Sigmoid colon (tissue), 7 donors: ENCODE measurements around the gene TTC27. TPM values are rescaled to one million over a fixed set of nuclear protein-coding genes. Genes with fewer than 3 reads are reported as not detected.
"Not testable (repeated sequence)": the region's sequence is repeated elsewhere in the genome, so short reads cannot be mapped to it uniquely, and the experiment has no call there.

Source experiments
- DNase-seq: peaks from one replicate; pipeline ENCODE4 v3.0.0-alpha.2; 2019
- H3K27ac ChIP-seq, 4 donors: fragments of 200-600 bp; sonication (generic); one replicate each; pipeline ENCODE4 v1.5.1; 2016 to 2019; ENCODE audit warnings: mild to moderate bottlenecking in 1 of 4
- H3K27me3 ChIP-seq, 3 donors: fragments of 200-600 bp; sonication (generic); one replicate each; pipeline ENCODE4 v1.5.1; 2019; ENCODE audit warnings: mild to moderate bottlenecking in 1 of 3
- H3K36me3 ChIP-seq, 4 donors: fragments of 200-600 bp; sonication (generic); one replicate each; pipeline ENCODE4 v1.5.1; 2016 to 2019
- H3K4me1 ChIP-seq, 4 donors: fragments of 200-600 bp; sonication (generic); one replicate each; pipeline ENCODE4 v1.5.1; 2017 to 2019
- H3K4me3 ChIP-seq, 4 donors: fragments of 200-600 bp; sonication (generic); one replicate each; pipeline ENCODE4 v1.5.1; 2017 to 2019; ENCODE audit warnings: mild to moderate bottlenecking in 2 of 4, moderate library complexity in 1 of 4
- H3K9me3 ChIP-seq, 4 donors: fragments of 200-600 bp in 3 of 4; sonication (generic) in 3 of 4; one replicate each; pipeline versions ENCODE4 v1.5.1 to v1.6.1; 2013 to 2019
- CTCF ChIP-seq, 4 experiments: fragments of 450-650 bp in 3 of 4; fragments of 200-600 bp in 1 of 4; IDR thresholded peaks; one replicate each; pipeline ENCODE4 v1.5.1; 2016 to 2019; ENCODE audit warnings: antibody characterized with exemption in 4 of 4, mild to moderate bottlenecking in 3 of 4, moderate library complexity in 2 of 4
- EP300 ChIP-seq, 4 donors: sonication (generic); formaldehyde crosslinking; IDR thresholded peaks; one replicate each; pipeline ENCODE4 v1.6.1; 2017; ENCODE audit warnings: antibody characterized with exemption in 4 of 4
- POLR2A ChIP-seq, 2 donors: fragments of 450-650 bp; IDR thresholded peaks; one replicate each; pipeline ENCODE4 v1.6.1; 2016; ENCODE audit warnings: antibody characterized with exemption in 2 of 2, mild to moderate bottlenecking in 2 of 2, moderate library complexity in 2 of 2
- POLR2AphosphoS5 ChIP-seq, 4 donors: sonication (generic); formaldehyde crosslinking; IDR thresholded peaks; one replicate each; pipeline ENCODE4 v1.6.1; 2017; ENCODE audit warnings: antibody characterized with exemption in 4 of 4
- WGBS, 2 donors: extraction: QIAGEN DNeasy Blood & Tissue Kit; methylation state at CpG; one replicate each; pipeline ENCODE4 v1.1.7; 2013; 5-methylcytosine and 5-hydroxymethylcytosine counted together
- intact Hi-C: fragments of 100-400 bp; cut with DNase I; formaldehyde crosslinking; loops from one replicate; pipeline ENCODE4 v1.15.1; 2023
- polyA plus RNA-seq, 3 donors: library from polyadenylated mRNA; stranded (reverse); fragments of 200-250 nt; gene quantifications; one replicate each; pipeline ENCODE4 v1.2.3, GENCODE V29; 2013
- total RNA-seq, 4 donors: library from RNA; depleted of rRNA; stranded (reverse); fragments of >200 nt; gene quantifications; one replicate each; pipeline ENCODE4 v1.1.0, GENCODE V29; 2016
- donor health status: healthy with polysubstance abuse.
- donor health status: Bipolar disorder and iron deficiency.
- donor health status: healthy.

The TTC27 gene
- total and polyA plus RNA-seq, 7 donors: 3.0 to 22.5 (median 14.1) TPM

DNA sequence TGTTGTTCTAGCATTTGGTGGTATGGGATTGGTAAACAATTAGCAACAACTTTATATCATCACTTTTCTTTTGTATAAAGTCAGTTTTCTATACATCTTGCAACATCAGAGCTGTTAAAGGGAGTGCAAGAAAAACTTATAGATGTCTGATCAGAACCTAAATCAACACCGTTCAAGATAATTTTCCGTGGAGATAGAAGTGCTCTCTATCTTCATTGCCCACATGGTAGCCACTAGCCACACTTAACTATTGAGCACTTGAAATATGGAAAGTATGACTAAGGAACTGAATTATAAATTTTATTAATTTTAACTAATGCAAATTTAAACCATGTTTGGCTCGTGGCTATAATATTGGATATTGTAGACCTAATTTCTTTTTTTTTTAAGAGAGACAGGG is 5.2 kb downstream of the TTC27 start:
- H3K9me3 ChIP-seq: no peaks in the 10 kb centered on the region
- no peak overlapping the region for H3K4me3 ChIP-seq
- TF ChIP-seq EP300 (IDR thresholded peaks at IDR 0.05) (no peak), CTCF (IDR thresholded peaks at IDR 0.05) (no peak), POLR2AphosphoS5 (IDR thresholded peaks at IDR 0.05) (no peak), POLR2A (IDR thresholded peaks at IDR 0.05) (no peak)
- 91 to 92% methylated on average over 3 of the region's 3 CpGs for WGBS, 2 donors
- intact Hi-C loops: no loop called here
- DNase-seq: no peak
- peaks cover 0 to 79% (median 21%) of the 10 kb centered on the region in 4 donors for H3K36me3 ChIP-seq
- H3K4me1 ChIP-seq: peaks cover 0 to 20% (median 18%) of the 10 kb centered on the region in 4 donors
- H3K27ac ChIP-seq: no peak overlapping the region
- no peaks in the 10 kb centered on the region for H3K27me3 ChIP-seq

- WGBS, 2 donors: 97 to 98% methylated on average over 5 of the region's 5 CpGs
- DNase-seq, intact Hi-C loops, H3K4me1 ChIP-seq, H3K27ac ChIP-seq, H3K27me3 ChIP-seq, H3K4me3 ChIP-seq, H3K9me3 ChIP-seq: not testable (repeated sequence)
- peaks cover 0 to 100% (median 43%) of the 10 kb centered on the region in 4 donors for H3K36me3 ChIP-seq
These were observed 10.7 kb downstream of the TTC27 start for GRCh38 chr2:32638548-32638947.

DNA sequence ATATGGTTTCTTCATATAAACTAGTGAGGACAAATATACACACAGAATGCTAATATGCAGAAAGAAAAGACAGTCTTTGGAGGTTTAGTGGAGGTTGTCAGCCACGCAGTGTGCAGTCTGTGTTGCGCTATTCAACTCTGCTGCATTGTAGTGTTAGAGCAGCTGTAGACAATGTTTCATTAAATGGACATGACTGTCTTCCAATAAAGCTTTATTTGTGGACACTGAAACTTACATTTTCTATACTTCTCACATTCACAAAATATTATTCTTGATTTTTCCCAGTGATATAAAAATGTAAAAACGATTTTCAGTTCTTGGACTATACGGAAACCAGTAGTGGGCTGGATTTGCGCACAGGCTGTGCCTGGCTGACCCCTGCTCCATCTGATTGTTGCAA is 13.3 kb downstream of the TTC27 start:
- H3K27me3 ChIP-seq: no peaks in the 10 kb centered on the region
- no peak overlapping the region for H3K4me3 ChIP-seq
- no peaks in the 10 kb centered on the region for H3K4me1 ChIP-seq
- no peak overlapping the region for H3K27ac ChIP-seq
- TF ChIP-seq POLR2A (IDR thresholded peaks at IDR 0.05): no peak
- TF ChIP-seq EP300 (IDR thresholded peaks at IDR 0.05): no peak
- TF ChIP-seq POLR2AphosphoS5 (IDR thresholded peaks at IDR 0.05): no peak
- TF ChIP-seq CTCF (IDR thresholded peaks at IDR 0.05): no peak
- no peak for DNase-seq
- no peaks in the 10 kb centered on the region for H3K9me3 ChIP-seq
- WGBS, 2 donors: 96 to 98% methylated on average over 5 of the region's 5 CpGs
- intact Hi-C loops: no loop called here
- peaks cover 0 to 98% (median 28%) of the 10 kb centered on the region in 4 donors for H3K36me3 ChIP-seq

DNA sequence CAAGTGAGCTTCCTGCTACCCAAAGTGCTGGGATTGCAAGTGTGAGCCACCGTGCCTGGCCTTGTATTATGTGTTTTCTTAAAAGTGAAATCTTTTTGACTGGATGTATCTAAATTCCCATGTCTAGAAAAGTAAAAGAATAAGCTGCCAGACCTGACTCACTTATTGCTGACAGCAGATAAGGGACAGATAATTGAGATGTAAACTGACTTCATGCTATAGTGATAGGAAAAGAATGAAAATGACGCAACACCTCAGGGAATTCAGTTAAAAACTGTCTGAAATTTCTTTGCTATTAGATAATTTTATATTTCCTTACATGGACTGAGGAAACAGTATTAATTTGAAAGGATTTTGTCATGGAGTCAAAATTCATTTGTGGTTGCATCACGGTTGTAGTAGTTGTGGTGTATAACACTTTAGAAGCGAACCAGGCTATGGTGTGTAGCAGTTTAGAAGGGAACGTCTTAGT is 19.4 kb downstream of the TTC27 start:
- Histone ChIP-seq H3K27me3 (no peaks in the 10 kb centered on the region), H3K36me3 (peaks cover 0 to 87% (median 9%) of the 10 kb centered on the region in 4 donors), H3K9me3 (no peaks in the 10 kb centered on the region), H3K4me3 (no peak overlapping the region), H3K4me1 (no peaks in the 10 kb centered on the region), H3K27ac (no peak overlapping the region)
- intact Hi-C loops: no loop called here
- 95 to 96% methylated on average over 5 of the region's 5 CpGs for WGBS, 2 donors
- TF ChIP-seq CTCF (IDR thresholded peaks at IDR 0.05) (no peak), POLR2A (IDR thresholded peaks at IDR 0.05) (no peak), POLR2AphosphoS5 (IDR thresholded peaks at IDR 0.05) (no peak)
- DNase-seq: no peak

- H3K27ac ChIP-seq: no peak overlapping the region
- H3K36me3 ChIP-seq: peaks cover 0 to 65% (median 6%) of the 10 kb centered on the region in 4 donors
These were observed 24.8 kb downstream of the TTC27 start for GRCh38 chr2:32652555-32653209.

More at GRCh38 chr2:32652555-32653209, 24.8 kb downstream of the TTC27 start:
- Histone ChIP-seq H3K4me3 (no peak overlapping the region), H3K27me3 (no peaks in the 10 kb centered on the region), H3K4me1 (peaks cover 0 to 10% (median 2%) of the 10 kb centered on the region in 4 donors), H3K9me3 (no peaks in the 10 kb centered on the region)
- no peak for TF ChIP-seq CTCF (IDR thresholded peaks at IDR 0.05)
- TF ChIP-seq POLR2A (IDR thresholded peaks at IDR 0.05): no peak
- no peak for TF ChIP-seq EP300 (IDR thresholded peaks at IDR 0.05)
- TF ChIP-seq POLR2AphosphoS5 (IDR thresholded peaks at IDR 0.05): no peak
- intact Hi-C loops: no loop called here
- WGBS, 2 donors: 61 to 72% methylated on average over 7 of the region's 7 CpGs
- no peak for DNase-seq
